ENCODE results near the gene ZC3H4.
"Not testable (repeated sequence)": the region's sequence is repeated elsewhere in the genome, so short reads cannot be mapped to it uniquely, and the experiment has no call there.

ZC3H4 gene

GRCh38 chr19:47078351-47078750 lies 35.2 kb downstream of the ZC3H4 start:
- DNase-seq: not testable (repeated sequence)

GRCh38 chr19:47075941-47076340 lies 37.6 kb downstream of the ZC3H4 start:
- no peak for DNase-seq

- no peak for DNase-seq
These were observed 38.3 kb downstream of the ZC3H4 start for GRCh38 chr19:47075179-47075810.

GRCh38 chr19:47074621-47075020 lies 39.0 kb downstream of the ZC3H4 start:
- DNase-seq: no peak

GRCh38 chr19:47073574-47073973 lies 40.0 kb downstream of the ZC3H4 start:
- no peak for DNase-seq

- DNase-seq: no peak
These were observed 41.3 kb downstream of the ZC3H4 start for GRCh38 chr19:47072323-47072722.

- DNase-seq: no peak
These were observed 41.8 kb downstream of the ZC3H4 start for GRCh38 chr19:47071731-47072130.

GRCh38 chr19:47070756-47071155 lies 42.8 kb downstream of the ZC3H4 start:
- no peak for DNase-seq

GRCh38 chr19:47069795-47070194 lies 43.8 kb downstream of the ZC3H4 start:
- no peak for DNase-seq

GRCh38 chr19:47068876-47069406 lies 44.6 kb downstream of the ZC3H4 start:
- DNase-seq: no peak

GRCh38 chr19:47068246-47068645 lies 45.3 kb downstream of the ZC3H4 start:
- no peak for DNase-seq

- DNase-seq: no peak
These were observed 46.2 kb downstream of the ZC3H4 start for GRCh38 chr19:47067215-47067847.

- DNase-seq: no peak
These were observed 47.0 kb downstream of the ZC3H4 start for GRCh38 chr19:47066376-47067214.

- no peak for DNase-seq
These were observed 48.3 kb downstream of the ZC3H4 start for GRCh38 chr19:47065242-47065641.

- DNase-seq: no peak
These were observed 49.7 kb downstream of the ZC3H4 start for GRCh38 chr19:47063874-47064273.

GRCh38 chr19:47058621-47059022 lies 55.0 kb downstream of the ZC3H4 start:
- DNase-seq: no peak

- DNase-seq: no peak
These were observed 56.2 kb downstream of the ZC3H4 start for GRCh38 chr19:47057328-47057727.

GRCh38 chr19:47056411-47056810 lies 57.2 kb downstream of the ZC3H4 start:
- no peak for DNase-seq

- DNase-seq: not testable (repeated sequence)
These were observed 63.0 kb downstream of the ZC3H4 start for GRCh38 chr19:47050562-47050961.

GRCh38 chr19:47049307-47049700 lies 64.3 kb downstream of the ZC3H4 start:
- no peak for DNase-seq

GRCh38 chr19:47047763-47048405 lies 65.7 kb downstream of the ZC3H4 start:
- DNase-seq: peak; percentile 67

GRCh38 chr19:47047272-47047762 lies 66.3 kb downstream of the ZC3H4 start:
- DNase-seq: no peak

- DNase-seq: no peak
These were observed 67.6 kb downstream of the ZC3H4 start for GRCh38 chr19:47045867-47046470.
